Ascending aorta (tissue), 2 donors: ENCODE results near the gene RNF224. TPM values are rescaled to one million over a fixed set of nuclear protein-coding genes. Genes with fewer than 3 reads are reported as not detected.
"Not testable (repeated sequence)": the region's sequence is repeated elsewhere in the genome, so short reads cannot be mapped to it uniquely, and the experiment has no call there.

Source experiments
- DNase-seq, 2 donors: peaks; one replicate each; pipeline ENCODE4 v3.0.0-alpha.2; 2019; ENCODE audit warnings: low spot score in 2 of 2
- H3K27ac ChIP-seq, 2 donors: fragments of 200-600 bp; sonication (generic); one replicate each; pipeline ENCODE4 v1.5.1; 2016 to 2017; ENCODE audit warnings: mild to moderate bottlenecking in 1 of 2
- H3K27me3 ChIP-seq: fragments of 200-600 bp; sonication (generic); one replicate; pipeline ENCODE4 v1.5.1; 2017
- H3K36me3 ChIP-seq, 2 donors: fragments of 200-600 bp; sonication (generic); one replicate each; pipeline ENCODE4 v1.5.1; 2016
- H3K4me1 ChIP-seq, 2 donors: fragments of 200-600 bp; sonication (generic); one replicate each; pipeline ENCODE4 v1.5.1; 2016 to 2017; ENCODE audit warnings: mild to moderate bottlenecking in 1 of 2
- H3K4me3 ChIP-seq, 2 donors: fragments of 200-600 bp; sonication (generic); one replicate each; pipeline ENCODE4 v1.5.1; 2016 to 2017; ENCODE audit warnings: mild to moderate bottlenecking in 1 of 2
- H3K9me3 ChIP-seq, 2 donors: fragments of 200-600 bp; sonication (generic); one replicate each; pipeline ENCODE4 v1.5.1; 2016
- CTCF ChIP-seq, 3 experiments: fragments of 200-600 bp in 2 of 3; fragments of 450-650 bp in 1 of 3; sonication (generic) in 2 of 3; IDR thresholded peaks; one replicate each; pipeline ENCODE4 v1.5.1; 2016 to 2019; ENCODE audit warnings: antibody characterized with exemption in 3 of 3, mild to moderate bottlenecking in 1 of 3, moderate library complexity in 1 of 3
- intact Hi-C: fragments of 100-400 bp; cut with DNase I; formaldehyde crosslinking; loops from one replicate; pipeline ENCODE4 v1.15.1; 2023
- total RNA-seq: library from RNA; depleted of rRNA; stranded (reverse); fragments of >200 nt; gene quantifications from one replicate; pipeline ENCODE4 v1.1.0, GENCODE V29; 2016

The RNF224 gene
- total RNA-seq, 1 donor from 2014 or later: not detected

GRCh38 chr9:137237759-137238726 is 10.7 kb downstream of the RNF224 start:
- intact Hi-C loops: no loop called here
- Histone ChIP-seq H3K36me3 (peaks cover 9 to 10% of the 10 kb centered on the region in 2 donors), H3K4me3 (no peak overlapping the region), H3K4me1 (peaks cover 12 to 29% of the 10 kb centered on the region in 2 donors), H3K27me3 (no peaks in the 10 kb centered on the region), H3K27ac (no peak overlapping the region), H3K9me3 (no peaks in the 10 kb centered on the region)
- TF ChIP-seq CTCF (IDR thresholded peaks at IDR 0.05): no peak
- no peak for DNase-seq

GRCh38 chr9:137239541-137240200 is 12.4 kb downstream of the RNF224 start:
- intact Hi-C loops: loop anchor here (1.0 kb wide), 3 partner anchors 16 to 51 kb away; partner anchors contain the start of genes ANAPC2, SSNA1 and TPRN
- not testable (repeated sequence) for DNase-seq, H3K27me3 ChIP-seq, H3K9me3 ChIP-seq
- Histone ChIP-seq H3K4me3 (peak overlapping the region; percentile 51 to 73), H3K27ac (peak overlapping the region; percentile 85 to 88), H3K4me1 (peaks cover 13 to 31% of the 10 kb centered on the region in 2 donors), H3K36me3 (peaks cover 14 to 20% of the 10 kb centered on the region in 2 donors)

- DNase-seq: peak in 1 of 2 donors; percentile 85
- no peaks in the 10 kb centered on the region for H3K9me3 ChIP-seq
Measured at GRCh38 chr9:137240318-137240840, 13.1 kb downstream of the RNF224 start.

GRCh38 chr9:137240841-137241489 is 13.7 kb downstream of the RNF224 start, which contains the start of gene TUBB4B:
TSS of gene TUBB4B (plus strand) at chr9:137241287. CDS start at chr9:137241361, 74 bp downstream.
- Histone ChIP-seq H3K36me3 (peaks cover 14 to 20% of the 10 kb centered on the region in 2 donors), H3K9me3 (no peaks in the 10 kb centered on the region), H3K27ac (peak within 1 kb of the TSS; percentile 88 to 90), H3K4me3 (peak within 1 kb of the TSS; percentile 81 to 93), H3K27me3 (no peaks in the 10 kb centered on the region), H3K4me1 (peaks cover 13 to 28% of the 10 kb centered on the region in 2 donors)
- intact Hi-C loops: loop anchor here (1.0 kb wide), 5 partner anchors 14 to 53 kb away; partner anchors contain the start of genes ANAPC2, NDOR1, NELFB and SSNA1
- peak in 1 of 3 experiments; percentile 33 for TF ChIP-seq CTCF (IDR thresholded peaks at IDR 0.05)
- peak; percentile 99 to 100 for DNase-seq

More at GRCh38 chr9:137240318-137240840, 13.1 kb downstream of the RNF224 start:
- peak overlapping the region; percentile 85 to 88 for H3K27ac ChIP-seq
- H3K27me3 ChIP-seq: no peaks in the 10 kb centered on the region
- peaks cover 13 to 31% of the 10 kb centered on the region in 2 donors for H3K4me1 ChIP-seq
- intact Hi-C loops: loop anchor here (1.0 kb wide), 3 partner anchors 17 to 52 kb away; partner anchors contain the start of genes ANAPC2, SSNA1 and TPRN
- peaks cover 14 to 20% of the 10 kb centered on the region in 2 donors for H3K36me3 ChIP-seq
- peak in 1 of 3 experiments; percentile 31 for TF ChIP-seq CTCF (IDR thresholded peaks at IDR 0.05)
- peak overlapping the region; percentile 51 to 73 for H3K4me3 ChIP-seq

GRCh38 chr9:137241490-137242268 is 14.4 kb downstream of the RNF224 start:
- peak overlapping the region; percentile 81 to 93 for H3K4me3 ChIP-seq
- H3K9me3 ChIP-seq: no peaks in the 10 kb centered on the region
- H3K27me3 ChIP-seq: no peaks in the 10 kb centered on the region
- peaks cover 13 to 24% of the 10 kb centered on the region in 2 donors for H3K4me1 ChIP-seq
- peak in 1 of 2 donors; percentile 85 for DNase-seq
- intact Hi-C loops: loop anchor here (1.0 kb wide), 2 partner anchors 14 to 36 kb away; partner anchors contain the start of genes NDOR1, NELFB and TMEM203
- H3K36me3 ChIP-seq: peaks cover 14 to 20% of the 10 kb centered on the region in 2 donors
- TF ChIP-seq CTCF (IDR thresholded peaks at IDR 0.05): no peak
- H3K27ac ChIP-seq: peak overlapping the region; percentile 88 to 90
